Loucy (cell line): Measurements from ENCODE around the gene ADGRL3.

ENCODE experiments used
- H2AFZ ChIP-seq: fragments of 200-600 bp; sonication (generic); 2 replicates; pipeline ENCODE4 v1.6.0; 2016; ENCODE audit warnings: antibody characterized with exemption, mild to moderate bottlenecking, low read length, moderate library complexity
- H3F3A ChIP-seq: fragments of 200-600 bp; 2 replicates; pipeline ENCODE4 v1.6.0; 2016; ENCODE audit warnings: antibody characterized with exemption, low read depth, mild to moderate bottlenecking
- H3K27me3 ChIP-seq: fragments of 200-600 bp; sonication (generic); 2 replicates; pipeline ENCODE4 v1.6.1; 2014; ENCODE audit warnings: low read length, mild to moderate bottlenecking; ENCODE audit not compliant: insufficient read depth, poor library complexity, severe bottlenecking
- H3K36me3 ChIP-seq: fragments of 200-600 bp; sonication (generic); 2 replicates; pipeline ENCODE4 v1.6.1; 2016; ENCODE audit warnings: low read length; ENCODE audit not compliant: insufficient read depth
- H3K4me1 ChIP-seq: fragments of 200-600 bp; sonication (generic); 2 replicates; pipeline ENCODE4 v1.5.1; 2014; ENCODE audit warnings: low read length, mild to moderate bottlenecking; ENCODE audit not compliant: insufficient read depth, poor library complexity, severe bottlenecking
- H3K4me2 ChIP-seq: fragments of 200-600 bp; sonication (generic); 2 replicates; pipeline ENCODE4 v1.6.0; 2014; ENCODE audit warnings: antibody characterized with exemption, low read length, low read depth, mild to moderate bottlenecking; ENCODE audit not compliant: poor library complexity, severe bottlenecking
- H3K4me3 ChIP-seq: fragments of 200-600 bp; sonication (generic); 2 replicates; pipeline ENCODE4 v1.5.1; 2014; ENCODE audit warnings: low read length, mild to moderate bottlenecking, mixed read lengths; ENCODE audit not compliant: poor library complexity, severe bottlenecking
- H3K79me2 ChIP-seq: fragments of 200-600 bp; sonication (generic); 2 replicates; pipeline ENCODE4 v1.6.1; 2014; ENCODE audit warnings: low read length; ENCODE audit not compliant: insufficient read depth
- H3K9ac ChIP-seq: fragments of 200-600 bp; sonication (generic); 2 replicates; pipeline ENCODE4 v1.6.0; 2014; ENCODE audit warnings: mild to moderate bottlenecking, low read depth, low read length, moderate library complexity; ENCODE audit not compliant: poor library complexity, severe bottlenecking
- H3K9me2 ChIP-seq: fragments of 200-600 bp; sonication (generic); replicated peaks from 2 replicates; pipeline ENCODE4 v1.6.1; 2016; ENCODE audit warnings: low read depth, low read length, mixed read lengths
- H3K9me3 ChIP-seq: fragments of 200-600 bp; sonication (generic); 2 replicates; pipeline ENCODE4 v1.6.1; 2014; ENCODE audit warnings: mild to moderate bottlenecking, antibody characterized with exemption, low read length, low read depth; ENCODE audit not compliant: insufficient read depth
- H4K20me1 ChIP-seq: fragments of 200-600 bp; sonication (generic); 2 replicates; pipeline ENCODE4 v1.6.0; 2014; ENCODE audit warnings: antibody characterized with exemption, low read length, mild to moderate bottlenecking; ENCODE audit not compliant: insufficient read depth, poor library complexity, severe bottlenecking
- EZH2phosphoT487 ChIP-seq: fragments of 200-600 bp; IDR thresholded peaks from 2 replicates; pipeline ENCODE4 v1.6.1; 2018; ENCODE audit warnings: antibody characterized with exemption, mild to moderate bottlenecking, moderate library complexity, borderline replicate concordance
- TF ChIP-seq, protein P1 (sequence below): fragments of 200-600 bp; sonication (generic); conservative IDR thresholded peaks from 2 replicates; pipeline ENCODE4 v1.5.1; 2014; ENCODE audit warnings: mild to moderate bottlenecking, antibody characterized with exemption, low read length

The ADGRL3 gene

DNA sequence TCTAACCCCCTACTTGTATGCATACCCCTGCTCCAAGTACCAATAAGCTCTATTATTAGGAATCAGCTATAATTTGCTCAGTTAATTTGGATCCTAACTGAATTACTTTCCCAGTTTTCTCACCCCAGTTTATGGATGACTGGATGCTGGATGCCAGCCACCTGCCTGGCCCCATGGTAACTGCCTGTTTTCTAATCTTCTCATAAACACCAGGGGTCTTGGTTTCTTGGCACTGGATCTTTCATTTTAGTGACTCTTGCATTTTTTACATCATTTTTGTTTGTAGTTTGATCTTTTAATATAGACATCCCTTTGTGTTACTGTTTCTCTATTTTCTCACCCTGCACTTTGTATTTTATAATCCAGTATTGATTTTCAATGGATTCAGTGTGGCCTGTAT lies 246.8 kb downstream of the ADGRL3 start:
- Histone ChIP-seq H2AFZ (no peak overlapping the region), H3K4me2 (no peak overlapping the region), H3K36me3 (no peaks in the 10 kb centered on the region), H4K20me1 (no peaks in the 10 kb centered on the region), H3K4me1 (no peaks in the 10 kb centered on the region), H3K9ac (no peak overlapping the region), H3K27me3 (no peaks in the 10 kb centered on the region), H3K4me3 (no peak overlapping the region), H3K79me2 (no peaks in the 10 kb centered on the region), H3F3A (no peaks in the 10 kb centered on the region), H3K9me3 (no peaks in the 10 kb centered on the region), H3K9me2 (no peaks in the 10 kb centered on the region)
- TF ChIP-seq, protein P1, sequence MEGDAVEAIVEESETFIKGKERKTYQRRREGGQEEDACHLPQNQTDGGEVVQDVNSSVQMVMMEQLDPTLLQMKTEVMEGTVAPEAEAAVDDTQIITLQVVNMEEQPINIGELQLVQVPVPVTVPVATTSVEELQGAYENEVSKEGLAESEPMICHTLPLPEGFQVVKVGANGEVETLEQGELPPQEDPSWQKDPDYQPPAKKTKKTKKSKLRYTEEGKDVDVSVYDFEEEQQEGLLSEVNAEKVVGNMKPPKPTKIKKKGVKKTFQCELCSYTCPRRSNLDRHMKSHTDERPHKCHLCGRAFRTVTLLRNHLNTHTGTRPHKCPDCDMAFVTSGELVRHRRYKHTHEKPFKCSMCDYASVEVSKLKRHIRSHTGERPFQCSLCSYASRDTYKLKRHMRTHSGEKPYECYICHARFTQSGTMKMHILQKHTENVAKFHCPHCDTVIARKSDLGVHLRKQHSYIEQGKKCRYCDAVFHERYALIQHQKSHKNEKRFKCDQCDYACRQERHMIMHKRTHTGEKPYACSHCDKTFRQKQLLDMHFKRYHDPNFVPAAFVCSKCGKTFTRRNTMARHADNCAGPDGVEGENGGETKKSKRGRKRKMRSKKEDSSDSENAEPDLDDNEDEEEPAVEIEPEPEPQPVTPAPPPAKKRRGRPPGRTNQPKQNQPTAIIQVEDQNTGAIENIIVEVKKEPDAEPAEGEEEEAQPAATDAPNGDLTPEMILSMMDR: no peak
- TF ChIP-seq EZH2phosphoT487: no peak

DNA sequence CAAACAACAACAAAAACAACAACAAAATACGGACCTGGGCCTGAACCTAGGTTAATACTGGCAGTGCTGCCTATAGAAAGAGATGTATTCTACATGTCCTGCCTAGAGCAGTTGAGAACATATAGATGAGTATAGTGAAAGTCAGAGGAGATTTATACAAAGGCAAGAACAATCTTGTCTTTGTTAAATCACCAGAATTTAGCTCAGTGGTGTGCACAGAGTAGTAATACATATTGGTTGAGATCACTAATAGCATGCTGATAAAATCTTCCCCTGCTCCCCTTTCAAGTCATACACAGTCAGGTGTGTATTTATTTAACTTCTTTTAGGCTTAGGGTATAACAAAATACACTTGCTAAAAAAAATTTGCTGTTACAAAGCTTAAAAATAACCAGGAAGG lies 247.8 kb downstream of the ADGRL3 start:
- Histone ChIP-seq H4K20me1 (no peaks in the 10 kb centered on the region), H3F3A (no peaks in the 10 kb centered on the region), H3K4me2 (no peak overlapping the region), H2AFZ (no peak overlapping the region), H3K9ac (no peak overlapping the region), H3K4me3 (no peak overlapping the region), H3K27me3 (no peaks in the 10 kb centered on the region), H3K9me2 (no peaks in the 10 kb centered on the region), H3K9me3 (no peaks in the 10 kb centered on the region), H3K79me2 (no peaks in the 10 kb centered on the region), H3K4me1 (no peaks in the 10 kb centered on the region), H3K36me3 (no peaks in the 10 kb centered on the region)
- TF ChIP-seq, protein P1: no peak
- TF ChIP-seq EZH2phosphoT487: no peak

DNA sequence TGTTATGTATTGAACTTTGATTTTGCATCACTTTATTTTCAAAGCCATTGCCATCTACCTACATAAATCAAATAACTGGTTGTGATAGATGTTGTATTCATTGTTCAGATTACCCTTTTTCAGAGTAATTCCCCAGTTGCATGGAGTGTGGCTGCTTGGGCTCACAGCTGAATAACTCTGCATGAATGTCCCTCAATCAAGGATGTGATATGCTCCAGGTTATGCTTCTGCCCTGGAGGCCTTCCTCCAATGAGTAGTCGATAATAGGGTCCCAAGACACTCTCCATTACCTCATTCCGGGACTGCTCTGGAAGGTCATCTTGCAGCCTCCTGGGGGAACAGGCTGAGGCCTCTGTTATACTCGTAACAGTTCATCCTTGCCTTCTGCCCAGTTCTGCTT lies 251.8 kb downstream of the ADGRL3 start:
- Histone ChIP-seq H3K4me3 (no peak overlapping the region), H3K4me2 (no peak overlapping the region)
- TF ChIP-seq, protein P1: no peak
- no peak for TF ChIP-seq EZH2phosphoT487

More for the DNA sequence above, 251.8 kb downstream of the ADGRL3 start:
- Histone ChIP-seq H3K9ac (no peak overlapping the region), H2AFZ (no peak overlapping the region), H3K79me2 (no peaks in the 10 kb centered on the region), H3K27me3 (no peaks in the 10 kb centered on the region), H3F3A (no peaks in the 10 kb centered on the region), H3K9me2 (no peaks in the 10 kb centered on the region), H4K20me1 (no peaks in the 10 kb centered on the region), H3K4me1 (no peaks in the 10 kb centered on the region), H3K36me3 (no peaks in the 10 kb centered on the region), H3K9me3 (no peaks in the 10 kb centered on the region)
